Activated CD4-positive, alpha-beta T cell treated with anti-CD3 and anti-CD28 coated beads, Interleukin-2, amount 50 U/mL, for 1 hour (primary cell): ENCODE measurements around the gene DNAH8.
"Not testable (repeated sequence)": the region's sequence is repeated elsewhere in the genome, so short reads cannot be mapped to it uniquely, and the experiment has no call there.

Experiments used
- DNase-seq: peaks from one replicate; pipeline ENCODE4 v3.0.0-alpha.2; 2020

DNAH8 gene

GRCh38 chr6:38912378-38912777 is 197.3 kb downstream of the DNAH8 start:
- no peak for DNase-seq

GRCh38 chr6:38915205-38915925 is 200.3 kb downstream of the DNAH8 start:
- no peak for DNase-seq

- DNase-seq: not testable (repeated sequence)
Measured at GRCh38 chr6:38921540-38921939, 206.4 kb downstream of the DNAH8 start.

- DNase-seq: no peak
Measured at GRCh38 chr6:38924791-38925509, 209.8 kb downstream of the DNAH8 start.

GRCh38 chr6:38929560-38929959 is 214.4 kb downstream of the DNAH8 start:
- DNase-seq: no peak

GRCh38 chr6:38933426-38933825 is 218.3 kb downstream of the DNAH8 start:
- DNase-seq: no peak

- DNase-seq: no peak
Measured at GRCh38 chr6:38935051-38935450, 219.9 kb downstream of the DNAH8 start.

GRCh38 chr6:38937839-38938613 is 222.9 kb downstream of the DNAH8 start:
- DNase-seq: no peak

GRCh38 chr6:38938741-38939140 is 223.6 kb downstream of the DNAH8 start:
- DNase-seq: no peak

- no peak for DNase-seq
Measured at GRCh38 chr6:38942442-38942841, 227.3 kb downstream of the DNAH8 start.

GRCh38 chr6:38942965-38943364 is 227.9 kb downstream of the DNAH8 start:
- DNase-seq: no peak

- no peak for DNase-seq
Measured at GRCh38 chr6:38943964-38944363, 228.9 kb downstream of the DNAH8 start.

GRCh38 chr6:38944655-38945279 is 229.7 kb downstream of the DNAH8 start:
- no peak for DNase-seq

GRCh38 chr6:38955861-38956260 is 240.8 kb downstream of the DNAH8 start:
- DNase-seq: no peak

- no peak for DNase-seq
Measured at GRCh38 chr6:38957426-38957825, 242.3 kb downstream of the DNAH8 start.

- DNase-seq: no peak
Measured at GRCh38 chr6:38959138-38959537, 244.0 kb downstream of the DNAH8 start.

- DNase-seq: no peak
Measured at GRCh38 chr6:38968702-38969149, 253.6 kb downstream of the DNAH8 start.

- no peak for DNase-seq
Measured at GRCh38 chr6:38973178-38974057, 258.3 kb downstream of the DNAH8 start.

GRCh38 chr6:38974389-38975151 is 259.5 kb downstream of the DNAH8 start:
- no peak for DNase-seq

- no peak for DNase-seq
Measured at GRCh38 chr6:38975621-38976049, 260.5 kb downstream of the DNAH8 start.

GRCh38 chr6:38976051-38976450 is 260.9 kb downstream of the DNAH8 start:
- no peak for DNase-seq
